NT2/D1 (cell line): ENCODE results near the gene NELFB.

Experiments used
- SUZ12 ChIP-seq: IDR thresholded peaks from 2 replicates; pipeline ENCODE4 v1.6.1; 2011; ENCODE audit not compliant: insufficient read length, insufficient read depth; ENCODE audit errors: extremely low read depth
- YY1 ChIP-seq: IDR thresholded peaks from 2 replicates; pipeline ENCODE4 v1.6.1; 2011; ENCODE audit not compliant: insufficient read length, insufficient read depth

GRCh38 chr9:137273095-137273490 is 18.0 kb downstream of the NELFB start:
- TF ChIP-seq YY1 (no peak), SUZ12 (no peak)
